ENCODE measurements around the gene NRF1. TPM values are rescaled to one million over a fixed set of nuclear protein-coding genes. Genes with fewer than 3 reads are reported as not detected.

The NRF1 gene
- total RNA-seq, 1 experiment from 2014 or later: 14.0 TPM

- Histone ChIP-seq H3K9me3 (ENCODE audit: control insufficient read depth, insufficient read depth, low read depth, low read length) (no peaks in the 10 kb centered on the region), H3K36me3 (ENCODE audit: control insufficient read depth, insufficient read depth, low read length) (no peaks in the 10 kb centered on the region; the same call in 1 of the 2 replicates), H3K4me1 (ENCODE audit: control insufficient read depth, insufficient read depth, low read length) (no peaks in the 10 kb centered on the region), H3K27ac (ENCODE audit: low read length) (no peak overlapping the region), H3K4me3 (ENCODE audit: low read depth in 2 of 2, low read length in 2 of 2) (no peak overlapping the region), H3K27me3 (ENCODE audit: control insufficient read depth, insufficient read depth, low read length) (no peaks in the 10 kb centered on the region)
- intact Hi-C loops (cut with micrococcal nuclease; ENCODE audit: unreplicated experiment): no loop called here
- DNase-seq (ENCODE audit: low read depth, low spot score) (no peak), ATAC-seq (no peak)
- TF ChIP-seq CTCF (IDR thresholded peaks at IDR 0.05) (no peak), SIN3A (IDR thresholded peaks at IDR 0.05; ENCODE audit: borderline replicate concordance, insufficient read depth, low read depth, low read length) (no peak), TCF7L2 (IDR thresholded peaks at IDR 0.05; ENCODE audit: low read depth, low read length) (no peak), POLR2AphosphoS5 (IDR thresholded peaks at IDR 0.05; ENCODE audit: low read depth, low read length) (no peak), REST (IDR thresholded peaks at IDR 0.05; ENCODE audit: insufficient read depth in 1 of 2, low read depth in 2 of 2, low read length in 1 of 2) (no peak)
- in situ Hi-C loops (cut with HindIII; ENCODE audit: low pct_unique_long_range_greater_than_20kb, low sequenced_read_pairs): no loop called here
- no TSS peak for BruUV-seq (replicated peaks)
- ChIA-PET CTCF (no interaction called here), POLR2A (no interaction called here)
Observed at GRCh38 chr7:129676017-129676897, 64.7 kb downstream of the NRF1 start.

DNA sequence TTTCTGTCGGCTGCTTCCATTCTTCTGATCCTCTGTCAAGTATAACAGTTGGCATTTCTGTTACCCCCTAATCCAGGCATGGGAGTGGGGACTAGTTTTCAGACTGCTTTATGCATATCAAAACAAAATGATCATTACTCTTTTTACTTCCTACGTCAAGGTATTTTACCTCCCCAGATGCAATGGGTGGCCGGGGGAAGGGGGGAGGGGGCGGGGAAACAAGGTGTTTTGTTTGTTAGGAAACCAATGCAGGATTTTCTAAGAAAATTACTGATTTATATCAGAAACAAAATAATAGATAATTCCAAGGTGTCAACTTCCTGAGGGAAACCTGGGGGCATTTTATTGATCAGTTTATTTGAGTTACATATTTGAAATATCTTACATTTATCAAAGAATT is 66.3 kb downstream of the NRF1 start:
- Histone ChIP-seq H3K4me1 (ENCODE audit: control insufficient read depth, insufficient read depth, low read length) (no peaks in the 10 kb centered on the region), H3K27ac (ENCODE audit: low read length) (no peak overlapping the region), H3K9me3 (ENCODE audit: control insufficient read depth, insufficient read depth, low read depth, low read length) (no peaks in the 10 kb centered on the region), H3K27me3 (ENCODE audit: control insufficient read depth, insufficient read depth, low read length) (no peaks in the 10 kb centered on the region), H3K4me3 (ENCODE audit: low read depth in 2 of 2, low read length in 2 of 2) (no peak overlapping the region), H3K36me3 (ENCODE audit: control insufficient read depth, insufficient read depth, low read length) (no peaks in the 10 kb centered on the region; the same call in 1 of the 2 replicates)
- BruUV-seq (replicated peaks): no TSS peak
- intact Hi-C loops (cut with micrococcal nuclease; ENCODE audit: unreplicated experiment) (no loop called here), in situ Hi-C loops (cut with HindIII; ENCODE audit: low pct_unique_long_range_greater_than_20kb, low sequenced_read_pairs) (no loop called here)
- ATAC-seq (no peak), DNase-seq (ENCODE audit: low read depth, low spot score) (no peak)
- TF ChIP-seq CTCF (IDR thresholded peaks at IDR 0.05): no peak
- TF ChIP-seq REST (IDR thresholded peaks at IDR 0.05; ENCODE audit: insufficient read depth in 1 of 2, low read depth in 2 of 2, low read length in 1 of 2): no peak
- no peak for TF ChIP-seq POLR2AphosphoS5 (IDR thresholded peaks at IDR 0.05; ENCODE audit: low read depth, low read length)
- no peak for TF ChIP-seq SIN3A (IDR thresholded peaks at IDR 0.05; ENCODE audit: borderline replicate concordance, insufficient read depth, low read depth, low read length)
- no peak for TF ChIP-seq TCF7L2 (IDR thresholded peaks at IDR 0.05; ENCODE audit: low read depth, low read length)
- ChIA-PET POLR2A (interaction anchor here (0.7 kb wide), 1 partner anchor 63 kb away, joined by 4 read pairs; no protein-coding TSS in a partner anchor), CTCF (no interaction called here)
